ENCODE measurements around the gene NEO1.

NEO1 gene

GRCh38 chr15:73171711-73172110, 119.4 kb downstream of the NEO1 start:
- DNase-seq (ENCODE audit: low spot score) = no peak
- no peak for TF ChIP-seq CTCF (IDR thresholded peaks at IDR 0.05; ENCODE audit: extremely low read depth, missing control alignments)

- TF ChIP-seq CTCF (IDR thresholded peaks at IDR 0.05; ENCODE audit: extremely low read depth, missing control alignments) = no peak
- DNase-seq (ENCODE audit: low spot score) = no peak
Observed at GRCh38 chr15:73172508-73172907, 120.2 kb downstream of the NEO1 start.

- TF ChIP-seq CTCF (IDR thresholded peaks at IDR 0.05; ENCODE audit: extremely low read depth, missing control alignments) = no peak
Observed at GRCh38 chr15:73174171-73174570, 121.9 kb downstream of the NEO1 start.

GRCh38 chr15:73175382-73175781, 123.1 kb downstream of the NEO1 start:
- TF ChIP-seq CTCF (IDR thresholded peaks at IDR 0.05; ENCODE audit: extremely low read depth, missing control alignments) = no peak

More at GRCh38 chr15:73174171-73174570, 121.9 kb downstream of the NEO1 start:
- no peak for DNase-seq (ENCODE audit: low spot score)

GRCh38 chr15:73176598-73176997, 124.3 kb downstream of the NEO1 start:
- DNase-seq (ENCODE audit: low spot score) = no peak
- no peak for TF ChIP-seq CTCF (IDR thresholded peaks at IDR 0.05; ENCODE audit: extremely low read depth, missing control alignments)

More at GRCh38 chr15:73175382-73175781, 123.1 kb downstream of the NEO1 start:
- no peak for DNase-seq (ENCODE audit: low spot score)

- DNase-seq (ENCODE audit: low spot score) = no peak
- TF ChIP-seq CTCF (IDR thresholded peaks at IDR 0.05; ENCODE audit: extremely low read depth, missing control alignments) = no peak
Observed at GRCh38 chr15:73183071-73183470, 130.8 kb downstream of the NEO1 start.

GRCh38 chr15:73190189-73190601, 137.9 kb downstream of the NEO1 start:
- DNase-seq (ENCODE audit: low spot score) = no peak
- no peak for TF ChIP-seq CTCF (IDR thresholded peaks at IDR 0.05; ENCODE audit: extremely low read depth, missing control alignments)

Data from GM20000 (cell line).